GM10847 (cell line): Measurements from ENCODE around the gene PTBP3.
A peak's percentile ranks its signal among the peaks of the same experiment; 100 is the strongest.

Source experiments
- POLR2A ChIP-seq: IDR thresholded peaks from 2 replicates; pipeline ENCODE4 v1.6.1; 2011; ENCODE audit not compliant: insufficient read length; ENCODE audit errors: extremely low read depth

The PTBP3 gene, protein sequence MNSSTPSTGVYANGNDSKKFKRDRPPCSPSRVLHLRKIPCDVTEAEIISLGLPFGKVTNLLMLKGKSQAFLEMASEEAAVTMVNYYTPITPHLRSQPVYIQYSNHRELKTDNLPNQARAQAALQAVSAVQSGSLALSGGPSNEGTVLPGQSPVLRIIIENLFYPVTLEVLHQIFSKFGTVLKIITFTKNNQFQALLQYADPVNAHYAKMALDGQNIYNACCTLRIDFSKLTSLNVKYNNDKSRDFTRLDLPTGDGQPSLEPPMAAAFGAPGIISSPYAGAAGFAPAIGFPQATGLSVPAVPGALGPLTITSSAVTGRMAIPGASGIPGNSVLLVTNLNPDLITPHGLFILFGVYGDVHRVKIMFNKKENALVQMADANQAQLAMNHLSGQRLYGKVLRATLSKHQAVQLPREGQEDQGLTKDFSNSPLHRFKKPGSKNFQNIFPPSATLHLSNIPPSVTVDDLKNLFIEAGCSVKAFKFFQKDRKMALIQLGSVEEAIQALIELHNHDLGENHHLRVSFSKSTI

DNA sequence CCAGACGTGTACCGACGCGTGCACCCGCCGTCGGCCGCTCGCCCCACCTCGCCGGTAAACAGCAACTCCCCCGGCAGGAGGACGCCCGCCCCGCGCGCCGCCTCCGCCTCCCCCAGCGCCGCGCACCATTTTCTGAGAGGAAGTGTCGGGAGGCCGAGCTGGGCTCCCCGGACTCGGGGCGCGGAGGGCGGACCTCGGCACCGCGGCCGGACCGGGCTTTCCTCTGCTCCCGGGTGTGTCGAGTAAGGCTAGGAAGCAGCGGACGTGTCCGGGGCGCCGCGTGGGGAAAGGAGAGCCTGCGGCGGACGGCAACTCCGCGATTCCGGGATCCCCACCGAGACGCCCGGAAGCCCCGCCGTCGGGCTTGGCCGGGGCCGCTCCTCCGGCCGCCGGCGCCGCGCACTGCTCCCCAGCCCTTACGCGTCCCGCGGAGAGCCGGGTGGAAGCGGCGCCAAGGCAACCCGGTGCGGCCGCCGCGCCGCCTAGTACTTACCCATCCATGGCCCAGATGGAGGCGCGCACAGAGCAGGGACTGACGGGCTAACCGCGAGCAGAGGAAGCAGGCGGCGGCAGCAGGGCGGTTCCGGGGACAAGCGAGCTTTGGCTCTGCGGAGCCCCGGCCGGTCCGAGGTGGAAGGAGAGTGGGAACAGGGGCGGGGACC lies at the start of gene PTBP3:
Gene PTBP3 (minus strand): TSS at position 643 of the 662 bp plus-strand sequence. CDS start 35,754 bp downstream, outside the sequence.
- peak; percentile 68 for TF ChIP-seq POLR2A

DNA sequence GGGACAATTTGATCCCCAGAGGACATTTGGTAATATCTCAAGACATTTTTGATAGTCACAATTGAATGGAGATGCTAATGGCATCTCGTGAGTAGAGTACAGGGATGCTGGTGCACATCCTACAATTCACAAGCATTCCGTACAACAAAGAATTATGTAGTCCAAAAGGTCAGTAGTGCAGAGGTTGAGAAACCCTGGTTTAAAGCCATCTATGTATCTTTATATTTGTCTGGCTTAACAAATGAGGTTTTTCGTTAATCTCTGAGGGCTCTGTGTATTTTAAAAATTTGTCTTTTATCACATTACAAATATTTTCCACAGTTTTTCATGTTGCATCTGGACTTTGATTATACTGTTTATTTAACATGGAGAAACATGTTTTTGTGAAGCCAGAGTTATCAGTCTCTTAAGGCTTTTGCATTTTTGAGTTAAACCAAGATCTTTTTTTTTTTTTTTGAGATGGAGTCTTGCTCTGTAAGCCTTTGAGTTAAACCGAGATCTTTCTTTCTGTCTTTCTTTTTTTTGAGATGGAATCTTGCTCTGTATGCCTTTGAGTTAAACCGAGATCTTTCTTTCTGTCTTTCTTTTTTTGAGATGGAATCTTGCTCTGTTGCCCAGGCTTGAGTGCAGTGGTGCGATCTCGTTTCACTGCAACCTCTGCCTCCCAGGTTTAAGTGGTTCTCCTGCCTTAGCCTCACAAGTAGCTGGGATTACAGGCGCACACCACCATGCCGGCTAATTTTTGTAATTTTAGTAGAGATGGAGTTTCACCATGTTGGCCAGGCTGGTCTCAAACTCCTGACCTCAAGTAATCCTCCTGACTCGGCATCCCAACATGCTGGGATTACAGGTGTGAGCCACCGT lies 49.3 kb upstream of the PTBP3 start:
- no peak for TF ChIP-seq POLR2A

DNA sequence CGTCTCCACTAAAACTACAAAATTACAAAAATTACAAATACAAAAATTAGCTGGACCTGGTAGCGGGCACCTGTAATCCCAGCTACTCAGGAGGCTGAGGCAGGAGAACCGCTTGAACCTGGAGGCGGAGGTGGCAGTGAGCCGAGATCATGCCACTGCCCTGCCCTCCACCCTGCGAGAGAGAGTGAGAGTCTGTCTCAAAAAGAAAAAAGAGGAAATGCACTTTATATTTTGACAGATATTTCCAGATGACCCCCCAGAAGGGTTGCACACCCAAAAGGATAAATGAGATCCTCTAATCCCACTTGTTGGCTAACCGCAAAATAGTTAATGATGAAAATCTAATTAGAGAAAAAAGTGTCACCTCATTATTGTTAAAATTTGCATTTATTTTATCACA lies 48.6 kb upstream of the PTBP3 start:
- no peak for TF ChIP-seq POLR2A

DNA sequence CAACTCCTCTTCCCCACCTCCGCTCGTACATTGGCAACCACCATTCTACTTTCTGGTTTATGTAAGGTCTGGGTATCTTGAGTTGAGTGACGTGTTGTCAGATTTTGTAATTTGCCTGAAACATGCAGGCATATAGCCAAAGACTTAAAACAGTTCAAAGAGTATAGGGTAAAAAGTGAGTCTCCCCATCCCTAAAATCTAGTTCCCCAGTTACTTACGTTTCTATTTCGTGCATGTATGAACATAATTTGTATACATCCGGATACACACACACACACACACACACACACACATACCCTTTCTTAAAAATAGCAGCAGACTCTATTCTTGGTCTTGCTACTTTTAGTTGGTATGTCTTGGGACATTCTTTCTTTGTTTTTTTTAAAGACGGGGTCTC lies 47.4 kb upstream of the PTBP3 start:
- no peak for TF ChIP-seq POLR2A

DNA sequence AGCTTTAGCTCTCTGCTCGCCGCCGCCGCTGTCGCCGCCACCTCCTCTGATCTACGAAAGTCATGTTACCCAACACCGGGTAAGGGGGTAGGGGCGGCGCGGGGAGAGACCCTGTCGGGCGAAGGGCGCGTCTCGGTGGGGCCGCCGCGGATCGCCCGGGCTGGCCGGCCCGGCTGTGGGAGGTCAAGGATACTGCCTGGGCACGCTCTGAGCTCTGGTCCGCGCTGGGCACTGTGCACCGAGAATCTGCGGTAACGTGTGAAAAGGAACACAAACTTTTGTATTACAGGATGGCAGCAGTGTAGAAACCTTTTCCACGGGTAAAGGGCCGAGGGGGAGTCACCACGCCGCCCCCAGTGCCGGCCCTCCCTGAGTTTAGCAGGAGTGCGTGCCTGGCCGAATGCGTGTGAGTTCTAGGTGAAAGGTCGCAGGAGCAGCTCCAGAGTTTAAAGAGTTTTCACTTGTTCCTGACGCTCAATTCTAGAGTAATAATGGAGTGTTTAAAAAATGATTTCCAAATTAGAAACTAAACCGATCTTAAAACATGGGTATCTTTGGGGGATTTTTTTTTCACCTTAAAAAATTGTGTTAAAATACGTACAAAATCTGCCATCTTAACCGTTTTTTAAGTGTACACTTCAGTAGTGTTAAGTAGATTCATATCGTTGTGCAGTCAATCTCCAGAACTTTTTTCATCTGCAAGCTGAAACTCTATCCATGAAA lies 46.8 kb upstream of the PTBP3 start, which contains the start of gene HSDL2:
Gene HSDL2 (plus strand): TSS at position 7 of the 723 bp plus-strand sequence. CDS start 56 bp downstream, at position 63.
- TF ChIP-seq POLR2A, result no peak

DNA sequence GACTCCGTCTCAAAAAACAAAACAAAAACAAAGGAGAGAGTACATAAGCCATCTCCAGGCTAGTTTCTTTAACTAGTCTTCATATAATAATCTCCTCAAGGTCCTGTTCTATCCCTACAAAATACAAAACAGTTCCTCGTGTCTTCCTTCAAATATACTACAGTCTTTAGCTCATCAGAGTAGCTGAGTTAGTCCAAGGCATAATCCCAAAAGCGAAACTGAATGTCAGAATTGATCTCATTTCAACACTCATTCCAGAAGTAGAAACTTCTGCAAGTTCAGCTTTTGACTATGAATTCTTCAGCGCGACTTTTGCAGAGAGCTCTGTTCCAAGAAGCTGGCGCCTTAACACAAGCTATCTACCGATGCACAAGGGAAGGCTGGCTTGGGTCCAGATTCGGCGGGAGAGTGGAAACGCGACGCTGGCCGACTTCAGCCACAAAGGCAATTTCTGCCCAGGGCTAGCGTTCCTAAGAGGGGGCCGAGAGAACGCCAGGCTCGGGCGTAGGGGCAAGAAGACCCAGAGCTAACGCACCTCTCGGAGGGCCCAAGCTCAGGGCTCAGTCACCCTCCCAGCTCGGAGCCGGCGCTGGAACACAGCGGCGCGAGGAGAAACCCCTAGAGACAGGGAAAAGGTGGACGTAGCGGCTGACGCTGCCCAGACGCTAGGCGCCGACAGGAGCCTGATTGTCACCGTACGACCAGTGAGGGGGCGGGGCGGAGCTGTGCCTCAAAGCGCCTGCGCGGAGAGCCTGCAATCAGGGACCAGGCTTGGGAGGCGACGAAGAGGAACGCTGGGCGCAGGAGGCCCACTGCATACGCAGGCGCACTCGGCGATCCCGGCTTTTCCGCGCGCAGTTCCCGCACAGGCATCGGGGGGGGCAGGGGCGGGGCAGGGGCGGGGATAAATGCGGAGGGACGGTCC lies 46.0 kb upstream of the PTBP3 start:
- TF ChIP-seq POLR2A, result peak; percentile 67

DNA sequence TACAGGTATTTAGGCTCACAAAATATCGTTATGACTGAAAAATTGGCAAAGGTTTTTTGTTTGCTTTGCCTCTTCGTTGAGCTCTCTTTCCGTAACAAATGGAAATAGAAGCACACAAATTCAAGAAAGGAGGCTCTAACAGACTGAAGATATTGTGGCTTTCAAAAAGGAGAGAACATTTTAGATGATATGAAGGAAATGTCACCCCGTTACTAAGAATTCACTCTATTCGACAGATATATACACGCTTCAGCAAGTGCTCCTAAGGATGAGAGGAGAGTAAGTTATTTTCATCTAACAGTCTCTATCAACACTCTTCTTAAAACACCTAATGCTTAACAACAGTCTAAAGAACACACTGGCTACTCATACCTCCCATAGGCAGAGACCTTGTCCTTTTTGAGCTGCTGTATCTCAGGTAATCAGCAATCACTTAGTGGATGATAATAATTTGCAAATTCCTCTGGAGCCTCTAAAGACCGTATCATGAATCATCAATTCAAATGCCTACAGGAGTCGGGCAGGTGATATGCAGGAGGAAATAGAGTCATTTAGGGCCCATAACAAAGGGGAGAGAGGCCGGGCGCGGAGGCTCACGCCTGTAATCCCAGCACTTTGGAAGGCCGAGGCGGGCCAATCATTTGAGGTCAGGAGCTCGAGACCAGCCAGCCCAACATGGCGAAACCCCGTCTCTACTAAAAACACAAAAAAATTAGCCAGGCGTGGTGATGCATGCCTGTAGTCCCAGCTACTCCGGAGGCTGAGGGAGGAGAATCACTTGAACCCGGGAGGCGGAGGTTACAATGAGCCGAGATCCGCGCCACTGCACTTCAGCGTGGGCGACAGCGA lies 45.1 kb upstream of the PTBP3 start:
- TF ChIP-seq POLR2A, result no peak

DNA sequence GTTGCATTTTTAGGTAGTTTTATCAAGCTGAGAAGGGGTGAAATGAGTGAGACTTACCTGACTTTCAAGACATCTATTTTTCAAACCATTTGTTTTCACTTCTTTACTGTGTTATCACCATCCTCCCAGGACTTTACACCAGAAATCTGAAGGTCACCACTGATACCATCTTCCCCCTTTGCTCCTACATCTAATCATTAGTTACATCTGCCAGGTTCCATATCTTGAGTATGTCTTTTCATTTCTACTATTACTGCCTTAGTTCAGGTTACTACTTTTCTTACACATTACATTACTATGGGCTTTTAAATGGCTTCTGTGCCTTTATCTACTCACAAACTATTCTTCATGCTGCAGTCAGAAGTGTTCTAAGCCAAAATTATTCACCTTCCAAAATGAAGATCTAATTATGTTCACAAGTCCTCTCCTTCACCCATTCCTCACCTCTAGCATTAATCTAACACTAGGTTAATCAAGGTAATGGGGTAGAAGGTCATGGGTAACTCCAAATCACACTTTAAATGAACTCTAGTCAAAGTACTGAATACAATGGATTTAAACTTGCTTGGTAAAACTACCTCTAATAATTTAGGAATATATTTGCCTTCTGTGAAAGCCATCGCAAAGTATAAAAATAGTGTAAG lies 44.4 kb upstream of the PTBP3 start:
- TF ChIP-seq POLR2A, result no peak

DNA sequence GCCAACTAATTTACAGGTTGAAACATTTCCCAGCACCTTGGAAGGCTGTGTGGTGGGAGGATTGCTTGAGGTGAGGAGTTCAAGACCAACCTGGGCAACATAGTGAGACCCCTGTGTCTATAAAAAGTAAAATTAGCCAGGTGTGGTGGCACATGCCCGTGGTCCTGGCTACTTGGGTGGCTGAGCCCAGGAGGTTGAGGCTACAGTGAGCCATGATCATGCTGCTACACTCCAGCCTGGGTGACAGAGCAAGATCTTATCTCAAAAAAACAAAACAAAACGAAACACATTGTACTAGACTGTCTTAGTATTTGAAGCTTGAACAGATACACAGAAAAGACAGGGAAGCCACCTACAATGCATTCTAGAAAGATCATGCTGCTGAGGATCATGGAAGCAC lies 43.7 kb upstream of the PTBP3 start:
- no peak for TF ChIP-seq POLR2A

DNA sequence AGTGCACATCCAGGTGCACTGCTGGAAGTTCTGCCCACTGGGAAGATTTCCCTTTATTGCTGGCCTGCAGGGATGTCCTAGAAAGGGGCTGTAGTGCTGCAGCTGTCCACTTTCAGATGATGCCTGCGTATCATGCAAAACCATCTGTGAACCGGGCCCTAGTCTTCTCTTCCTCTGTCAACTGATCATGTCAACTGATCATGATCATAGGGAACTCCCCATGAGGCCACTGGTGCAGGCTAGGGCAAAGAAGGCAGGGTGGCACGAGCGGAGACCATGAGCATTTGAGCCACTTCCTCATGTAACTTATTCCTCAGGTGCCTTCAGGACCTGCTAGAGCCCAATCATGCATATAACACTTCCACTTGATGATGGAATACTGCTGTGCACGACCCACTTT lies 41.9 kb upstream of the PTBP3 start:
- no peak for TF ChIP-seq POLR2A

DNA sequence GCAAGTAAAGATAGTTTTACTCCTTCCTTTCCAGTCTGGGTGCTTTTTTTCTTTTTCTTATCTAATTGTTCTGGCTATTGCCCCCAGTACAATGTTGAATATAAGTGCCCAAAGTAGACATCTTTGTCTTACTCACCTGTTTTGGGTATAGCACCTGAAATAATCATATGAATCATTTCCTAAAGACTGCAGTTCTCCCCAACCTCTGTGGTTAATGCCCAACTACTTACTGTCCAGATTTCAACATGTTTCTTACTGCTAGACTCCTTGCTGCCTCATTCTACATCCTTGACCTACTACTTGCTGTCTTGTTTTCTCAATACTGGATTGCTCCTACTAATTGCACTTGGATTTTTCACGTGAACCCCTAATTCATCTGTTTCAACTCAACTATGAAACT lies 37.6 kb upstream of the PTBP3 start:
- TF ChIP-seq POLR2A, result no peak

DNA sequence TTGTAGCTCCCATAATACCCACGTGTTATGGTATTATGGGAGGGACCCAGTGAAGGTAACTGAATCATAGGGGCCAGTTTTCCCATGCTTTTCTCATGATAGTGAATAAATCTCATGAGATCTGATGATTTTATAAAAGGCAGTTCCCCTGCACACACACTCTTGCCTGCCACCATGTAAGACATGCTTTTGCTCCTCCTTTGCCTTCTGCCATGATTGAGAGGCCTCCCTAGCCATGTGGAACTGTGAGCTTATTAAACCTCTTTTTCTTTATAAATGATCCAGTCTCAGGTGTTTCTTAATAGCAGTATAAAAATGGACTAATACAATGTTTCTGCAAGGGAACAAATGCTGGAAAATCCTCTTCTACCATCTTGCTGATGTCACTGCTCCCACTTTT lies 36.4 kb upstream of the PTBP3 start:
- TF ChIP-seq POLR2A, result no peak
